IPS DF 4.7 (cell line): ENCODE data around the gene CSTPP1.
"Not testable (repeated sequence)": the region's sequence is repeated elsewhere in the genome, so short reads cannot be mapped to it uniquely, and the experiment has no call there.

ENCODE experiments used
- DNase-seq: peaks from one replicate; pipeline ENCODE4 v3.0.0-alpha.2; 2013; ENCODE audit warnings: low spot score; ENCODE audit errors: extremely low read depth

CSTPP1 gene

DNA sequence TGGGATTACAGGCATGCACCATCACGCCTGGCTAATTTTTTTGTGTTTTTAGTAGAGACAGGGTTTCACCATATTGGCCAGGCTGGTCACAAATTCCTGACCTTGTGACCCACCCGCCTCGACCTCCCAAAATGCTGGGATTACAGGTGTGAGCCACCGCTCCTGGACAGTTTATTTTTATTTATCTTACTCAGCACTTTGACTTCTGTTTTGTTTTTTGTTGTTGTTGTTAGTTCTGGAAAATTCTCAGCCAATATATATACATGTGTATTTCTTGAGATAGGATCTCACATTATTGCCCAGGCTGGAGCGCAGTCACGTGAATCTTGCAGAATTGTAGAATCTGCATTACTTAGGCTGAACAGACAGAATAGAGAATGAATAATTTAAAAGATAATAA lies 107.6 kb downstream of the CSTPP1 start:
- no peak for DNase-seq

DNA sequence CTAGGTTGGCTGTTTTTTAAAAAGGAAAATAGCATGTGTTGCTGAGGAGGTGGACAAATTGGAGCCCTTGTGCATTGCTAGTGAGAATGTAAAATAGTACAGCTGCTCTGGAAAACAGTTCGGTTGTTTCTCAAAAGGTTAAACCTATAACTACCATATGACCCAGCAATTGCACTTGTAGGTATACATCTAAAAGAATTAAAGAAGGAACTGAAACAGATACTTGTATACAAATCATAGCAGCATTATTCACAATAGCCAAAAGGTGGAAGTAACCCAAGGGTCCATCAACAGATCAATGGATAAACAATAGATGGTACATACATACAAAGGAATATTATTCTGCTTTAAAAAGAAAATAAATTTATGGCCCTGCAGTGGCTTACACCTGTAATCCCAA lies 111.4 kb downstream of the CSTPP1 start:
- no peak for DNase-seq

DNA sequence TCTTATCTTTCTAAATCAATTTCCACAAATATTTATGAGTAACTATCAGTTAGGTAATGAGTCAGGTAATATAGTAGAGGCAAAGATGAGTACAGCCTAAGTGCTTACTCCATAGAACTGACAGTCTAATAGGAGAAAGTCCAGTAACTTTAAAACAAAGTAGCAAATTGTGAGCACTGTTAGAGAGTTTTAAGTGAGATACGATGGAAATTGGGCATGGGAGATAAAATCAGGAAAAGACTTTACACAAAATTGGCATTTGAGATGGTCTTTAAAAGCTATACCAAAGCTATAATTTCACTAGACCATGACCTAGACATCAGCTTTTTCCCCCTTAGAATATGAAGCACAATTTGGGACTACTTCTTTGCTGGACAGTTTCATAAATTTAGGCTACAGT lies 113.7 kb downstream of the CSTPP1 start:
- no peak for DNase-seq

DNA sequence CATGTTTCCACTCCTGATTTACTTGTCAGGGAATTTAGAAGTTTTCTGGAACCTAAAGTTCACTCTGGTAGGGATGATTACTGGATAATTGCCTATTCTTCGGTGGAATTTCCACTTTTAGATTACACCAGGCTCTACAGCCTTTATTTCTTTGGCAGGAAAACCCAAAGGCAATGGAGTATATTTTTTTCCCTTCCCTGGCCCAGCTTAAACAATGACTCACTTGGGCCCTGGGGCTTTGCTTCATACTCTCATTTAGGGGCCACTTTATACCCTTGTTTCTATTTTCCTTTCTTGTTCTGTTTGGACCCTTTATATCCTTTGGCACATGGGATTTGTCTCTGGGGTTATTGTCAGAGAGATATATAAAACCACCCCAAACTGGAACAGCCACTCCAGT lies 114.7 kb downstream of the CSTPP1 start:
- DNase-seq, result no peak

DNA sequence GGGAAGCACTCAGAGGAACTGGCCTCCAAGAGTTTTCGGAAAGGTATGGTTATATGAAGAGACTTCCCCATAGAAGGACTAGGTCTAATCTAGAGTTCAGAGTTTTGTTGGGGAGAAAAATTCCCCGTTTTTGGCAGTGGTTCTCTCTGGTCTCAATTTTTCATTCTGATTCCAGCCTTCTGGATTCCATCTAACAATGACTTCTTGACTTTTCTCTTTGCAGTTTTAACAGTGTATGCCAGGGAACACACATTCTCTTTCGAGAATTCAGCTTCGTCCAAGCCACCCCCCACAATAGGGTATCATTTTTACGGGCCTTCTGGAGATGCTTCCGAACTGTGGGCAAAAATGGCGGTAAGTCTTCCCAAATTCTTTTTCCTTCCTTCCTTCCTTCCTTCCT lies 115.6 kb downstream of the CSTPP1 start:
- DNase-seq, result no peak

DNA sequence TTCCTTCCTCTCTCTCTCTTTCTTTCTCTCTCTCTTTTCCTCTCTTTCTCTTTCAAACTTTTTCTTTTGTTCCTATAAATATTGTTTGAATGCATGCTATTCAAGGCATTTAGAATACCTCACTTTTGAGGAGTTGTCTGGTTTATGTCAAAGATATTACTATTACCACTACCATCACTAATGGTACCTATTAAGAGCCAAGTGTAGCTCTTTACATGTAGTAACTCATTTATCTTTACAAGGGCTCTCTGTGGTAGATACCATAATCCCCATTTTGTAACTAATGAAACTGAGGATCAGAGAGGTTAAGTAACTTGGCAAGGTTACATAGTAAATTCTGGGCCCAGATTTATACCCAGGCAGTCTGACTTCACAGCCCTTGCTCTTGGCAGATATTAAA lies 116.0 kb downstream of the CSTPP1 start:
- no peak for DNase-seq

DNA sequence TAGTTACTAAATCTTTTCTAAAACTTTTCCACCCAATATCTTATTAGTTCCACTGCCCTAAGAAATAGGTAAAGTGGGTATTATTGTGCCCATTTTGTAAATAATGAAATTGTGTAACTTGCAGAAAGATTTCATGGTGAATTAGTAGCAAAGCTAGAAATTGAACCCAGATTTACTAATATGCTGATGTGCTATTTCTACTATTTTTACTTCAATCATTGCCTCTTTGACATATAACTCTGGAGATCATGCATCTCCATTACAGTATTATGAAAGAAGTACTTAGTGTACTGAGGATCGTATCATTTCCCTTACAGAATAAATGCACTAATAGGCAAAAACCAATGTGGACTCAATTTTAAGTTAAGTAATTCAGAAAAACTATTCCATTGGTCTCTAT lies 119.0 kb downstream of the CSTPP1 start:
- DNase-seq, result no peak

DNA sequence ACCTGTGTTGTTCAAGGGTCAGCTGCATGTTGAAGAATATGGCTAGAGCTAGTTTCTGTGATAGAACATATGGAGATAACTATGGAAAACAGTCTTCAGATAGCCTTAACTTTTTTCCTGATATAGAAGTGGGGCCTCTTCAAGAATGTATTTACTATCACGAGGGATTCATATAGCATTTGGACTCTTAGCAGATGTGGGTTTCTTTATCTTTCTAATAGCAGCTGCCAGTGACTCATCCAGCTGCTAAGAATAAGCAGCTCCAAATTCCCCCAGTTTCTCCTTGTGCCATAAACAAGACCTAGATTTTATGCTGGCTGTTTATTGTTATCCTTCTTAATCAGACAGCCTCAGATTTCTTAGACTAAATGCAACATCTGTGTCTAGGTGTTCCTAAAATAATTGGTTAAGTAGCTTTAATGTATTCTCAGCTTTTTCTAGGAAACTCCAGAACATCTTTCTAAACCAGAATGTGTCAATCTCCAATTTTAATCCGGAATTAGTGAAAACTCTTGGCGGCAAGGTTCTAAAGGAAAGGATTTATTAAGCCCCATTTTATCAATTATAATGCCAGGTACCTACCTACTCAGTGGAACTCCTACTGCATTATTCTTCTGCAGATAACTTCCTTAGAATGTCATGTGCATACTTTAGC lies 119.8 kb downstream of the CSTPP1 start:
- DNase-seq, result no peak

DNA sequence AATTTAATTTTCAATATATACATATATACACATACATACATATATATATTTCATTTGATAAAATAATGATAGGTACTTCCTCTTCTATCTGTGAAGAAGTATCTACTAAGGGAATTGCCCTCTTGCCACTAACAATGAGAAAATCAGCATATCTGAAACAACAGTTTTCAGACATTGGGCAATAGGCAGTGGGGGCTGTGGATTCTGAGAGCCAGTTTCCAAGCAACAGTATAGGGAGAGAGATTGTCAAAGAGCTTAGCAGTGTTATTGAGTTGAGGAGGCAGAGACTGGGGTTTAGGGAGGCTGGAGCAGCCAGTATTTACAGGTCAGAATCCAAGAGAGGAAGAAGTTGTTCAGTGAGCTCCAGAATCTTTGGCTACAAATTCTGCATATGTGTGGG lies 120.8 kb downstream of the CSTPP1 start:
- DNase-seq, result no peak

DNA sequence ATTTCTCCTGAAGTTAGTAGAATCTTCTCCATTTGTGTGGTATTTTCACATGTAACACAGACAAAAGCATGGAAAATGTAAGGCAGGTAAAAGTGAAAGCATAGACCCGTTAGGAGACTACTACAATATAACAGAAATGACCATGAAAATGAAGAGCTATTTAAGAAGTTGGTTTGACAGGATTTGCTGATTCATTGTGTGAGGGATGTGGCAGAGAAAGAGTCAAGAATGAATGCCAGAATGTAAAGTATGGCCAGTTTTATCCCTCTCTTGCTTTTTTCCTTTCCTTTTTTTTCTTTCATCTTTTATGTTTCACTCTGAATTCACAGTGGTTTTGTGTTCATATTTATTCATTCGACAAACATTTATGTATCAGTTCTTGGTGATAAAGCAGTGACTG lies 124.2 kb downstream of the CSTPP1 start:
- no peak for DNase-seq

DNA sequence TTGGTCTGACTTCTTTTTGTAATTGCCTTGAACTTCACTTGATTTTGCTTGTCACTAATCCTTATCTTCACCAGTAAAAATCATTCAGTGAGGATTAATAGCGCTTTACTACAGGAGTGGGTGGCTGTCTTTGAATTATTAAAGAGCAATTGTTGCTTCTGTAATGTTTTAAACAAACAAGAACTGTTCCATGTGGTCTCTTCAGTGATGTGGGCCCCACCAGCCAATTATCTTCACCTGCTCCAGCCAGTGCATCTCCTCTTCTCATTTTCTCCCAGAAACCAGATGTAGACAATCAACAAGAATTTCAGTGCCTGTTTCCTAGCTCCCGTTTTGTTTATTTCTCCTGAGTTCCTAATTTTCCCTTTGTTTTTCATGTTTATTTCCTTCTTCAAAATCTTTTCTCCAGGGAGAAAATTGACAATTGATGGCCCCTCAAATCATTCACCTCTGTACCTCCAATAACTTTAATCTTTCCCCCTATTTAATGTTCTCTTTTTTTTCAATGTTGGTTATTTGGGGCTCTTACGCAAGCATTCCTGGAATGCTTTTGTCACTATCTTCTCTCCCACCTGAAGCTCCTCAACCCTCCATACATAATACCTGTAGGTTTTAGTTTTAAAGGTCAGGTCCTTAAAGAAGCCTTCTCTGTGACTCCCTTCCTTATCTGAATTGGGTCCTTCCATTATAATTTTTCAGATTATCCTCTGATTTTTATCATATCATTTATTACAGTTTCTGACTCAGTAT lies 125.0 kb downstream of the CSTPP1 start:
- DNase-seq, result no peak

DNA sequence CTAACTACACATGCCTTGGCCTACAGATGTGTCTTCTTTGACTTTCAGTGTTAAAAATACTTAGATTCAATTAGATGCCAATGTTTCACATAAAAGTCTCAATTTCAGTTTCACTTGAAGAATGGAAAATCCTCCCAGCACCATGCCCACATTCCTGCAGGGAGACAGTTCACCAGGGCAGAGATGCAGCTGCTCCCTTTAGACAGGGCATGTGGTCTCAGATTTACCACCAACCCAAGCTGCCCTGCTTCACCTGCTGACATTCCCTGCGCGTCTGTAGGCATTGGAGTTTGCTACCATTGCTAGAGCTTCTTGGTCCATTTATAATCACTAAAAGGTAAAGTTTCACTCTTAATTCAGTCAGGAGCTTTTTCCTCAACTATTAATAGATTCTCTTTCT lies 126.2 kb downstream of the CSTPP1 start:
- no peak for DNase-seq

DNA sequence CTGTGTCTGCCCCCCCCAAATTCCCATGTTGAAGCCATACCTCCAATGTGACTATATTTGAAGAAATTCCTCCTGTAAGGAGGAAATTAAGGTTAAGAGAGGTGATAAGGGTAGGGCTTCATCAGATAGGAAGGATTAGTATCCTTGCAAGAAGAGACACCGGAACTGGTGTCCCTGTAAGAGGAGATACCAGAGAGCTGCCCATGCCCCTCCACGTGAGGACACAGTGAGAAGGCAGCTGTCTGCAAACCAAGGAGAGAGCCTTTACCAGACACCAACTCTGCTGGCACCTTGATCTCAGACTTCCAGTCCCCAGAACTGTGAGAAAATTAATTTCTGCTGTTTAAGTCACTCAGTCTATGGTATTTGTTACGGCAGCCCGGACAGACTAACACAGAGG lies 130.8 kb downstream of the CSTPP1 start:
- no peak for DNase-seq

DNA sequence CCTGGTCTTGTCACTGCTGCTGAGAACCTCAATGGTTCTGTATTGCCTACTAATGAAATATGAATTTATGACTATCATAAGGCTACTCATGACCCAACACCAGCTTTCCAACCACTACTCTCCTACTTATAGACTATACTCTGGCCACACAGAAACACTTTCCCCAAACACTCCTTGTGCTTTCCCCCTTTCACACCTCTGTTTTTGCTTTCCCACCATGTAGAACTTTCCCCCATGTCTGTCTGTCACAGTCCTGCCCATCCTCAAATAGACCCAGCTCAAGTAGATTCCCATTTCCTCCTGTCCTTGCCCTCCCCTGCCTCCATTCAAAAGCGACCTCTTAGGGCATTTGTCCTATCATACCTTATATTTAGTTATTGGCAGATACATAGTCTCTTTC lies 134.2 kb downstream of the CSTPP1 start:
- no peak for DNase-seq

DNA sequence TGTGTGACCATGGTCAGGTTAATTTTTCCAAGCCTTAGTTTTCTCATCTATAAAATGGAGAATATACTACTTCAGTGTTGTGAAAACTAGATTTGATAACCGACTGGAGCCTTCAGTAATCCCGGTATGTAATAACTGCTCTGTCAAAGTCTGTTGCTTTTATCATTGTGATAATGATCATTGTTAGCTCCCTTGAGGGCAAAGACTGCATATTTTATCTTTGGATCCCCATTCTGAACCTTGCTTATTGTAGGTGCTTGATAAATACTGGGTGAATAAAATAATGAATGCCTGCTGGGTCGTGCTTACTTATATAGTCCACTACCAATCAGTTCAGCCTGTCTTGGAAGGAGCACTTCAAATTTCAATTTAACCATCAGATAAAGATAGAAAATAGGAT lies 134.8 kb downstream of the CSTPP1 start:
- DNase-seq, result no peak

DNA sequence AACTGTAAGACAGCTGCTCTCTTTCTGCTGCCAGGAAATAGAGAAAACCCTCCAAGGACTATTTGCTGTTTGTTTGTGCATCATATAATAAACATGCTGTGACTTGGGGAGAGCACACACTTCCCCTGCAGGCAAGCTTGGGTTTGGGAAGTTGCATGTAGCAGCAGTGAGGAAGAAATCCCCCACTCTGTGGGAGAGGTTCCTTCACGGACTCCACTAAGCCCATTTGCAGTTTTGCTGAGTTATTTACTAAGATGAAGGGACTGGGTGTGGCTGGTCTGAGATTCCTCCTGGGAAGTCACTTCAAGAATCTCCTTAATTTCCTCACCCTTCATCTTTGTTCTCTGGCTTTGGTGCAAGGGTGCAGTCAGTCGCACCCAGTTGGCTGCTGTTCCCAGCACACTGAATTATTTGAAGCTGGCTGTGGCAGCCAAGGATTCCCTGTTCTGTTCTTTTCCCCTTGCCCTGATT lies 135.3 kb downstream of the CSTPP1 start:
- no peak for DNase-seq

DNA sequence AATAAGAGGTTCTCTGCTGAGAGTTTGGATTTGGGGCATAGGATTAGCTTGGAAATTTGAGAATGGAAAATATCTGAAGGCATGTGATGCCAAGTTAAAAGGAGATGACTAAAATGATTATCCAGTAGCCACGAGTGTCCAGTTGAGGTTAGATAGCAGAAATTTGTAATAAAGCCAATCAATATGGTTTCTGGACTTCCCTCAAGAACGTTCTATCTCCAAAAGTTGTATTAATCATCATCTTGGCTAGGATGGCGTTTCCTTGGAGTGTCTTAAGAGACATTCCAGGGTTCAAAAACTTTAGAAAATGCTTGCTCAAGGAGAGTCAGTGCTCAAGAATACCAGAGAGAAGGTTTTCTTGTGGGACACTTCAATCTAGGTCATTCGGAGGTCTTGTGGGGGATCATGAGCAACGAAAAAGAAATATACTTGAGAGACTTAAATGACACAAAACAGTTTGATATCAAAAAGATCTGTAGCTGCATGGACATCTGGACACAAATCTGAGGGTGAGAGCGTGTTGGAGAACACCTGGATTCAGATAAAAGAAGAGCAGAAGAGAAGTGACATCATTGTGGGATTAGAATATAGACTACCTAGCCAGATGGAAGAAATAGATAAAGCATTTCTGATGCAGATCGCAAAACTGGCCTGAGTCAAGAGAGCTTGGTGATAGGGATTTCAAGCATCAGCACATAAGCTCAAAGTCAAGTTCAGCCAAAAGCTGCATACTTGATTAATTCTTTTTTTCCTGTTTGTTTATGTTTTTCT lies 142.4 kb downstream of the CSTPP1 start:
- no peak for DNase-seq

DNA sequence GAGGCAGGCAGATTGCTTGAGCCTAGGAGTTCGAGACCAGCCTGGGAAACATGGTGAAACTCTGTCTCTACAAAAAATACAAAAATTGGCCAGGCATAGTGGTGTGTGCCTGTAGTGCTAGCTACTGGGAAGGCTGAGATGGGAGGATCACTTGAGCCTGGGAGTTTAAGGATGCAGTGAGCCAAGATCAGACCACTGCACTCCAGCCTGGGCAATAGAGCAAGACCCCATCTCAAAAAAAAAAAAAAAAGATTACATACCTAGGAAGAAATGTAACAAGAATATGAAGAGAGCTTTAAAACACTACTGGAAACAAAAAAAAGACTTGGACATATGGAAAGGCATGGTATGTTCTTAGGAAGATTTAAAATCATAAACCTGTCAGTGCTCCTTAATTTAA lies 144.2 kb downstream of the CSTPP1 start:
- DNase-seq, result not testable (repeated sequence)

DNA sequence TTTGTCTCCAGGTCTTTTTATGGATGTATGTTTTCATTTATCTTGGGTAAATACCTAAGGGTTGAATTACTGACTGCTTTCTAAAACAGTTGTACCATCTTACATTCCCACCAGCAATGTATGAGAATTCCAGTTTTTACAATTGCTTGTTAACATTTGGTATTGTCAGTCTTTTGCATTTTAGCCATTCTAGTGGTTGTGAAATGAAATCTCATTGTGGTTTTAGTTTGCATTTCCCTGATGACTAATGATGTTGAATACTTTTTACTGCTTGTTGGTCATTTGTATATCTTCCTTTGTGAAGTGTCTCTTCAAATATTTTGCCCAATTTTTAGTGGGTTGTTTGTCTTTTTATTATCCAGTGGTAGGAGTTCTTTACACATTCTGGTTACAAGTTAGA lies 147.4 kb downstream of the CSTPP1 start:
- DNase-seq, result no peak

DNA sequence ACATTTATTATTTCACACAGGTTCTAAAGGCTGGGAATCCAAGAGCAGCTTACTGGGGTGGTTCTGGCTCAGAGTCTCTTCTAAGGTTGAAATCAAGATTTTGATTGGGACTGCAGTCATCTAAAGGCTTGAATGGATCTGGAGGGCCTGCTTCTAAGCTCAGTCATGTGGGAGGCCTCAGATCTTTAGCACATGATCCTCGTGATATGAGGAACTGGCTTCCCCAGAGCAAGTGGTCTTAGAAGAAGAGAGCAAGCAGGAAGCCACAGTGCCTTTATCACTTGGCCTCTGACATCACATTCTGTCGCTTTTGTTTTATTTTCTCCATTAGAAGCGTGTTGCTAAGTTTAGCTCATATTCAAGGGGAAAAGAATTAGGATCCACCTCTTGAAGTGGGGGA lies 151.2 kb downstream of the CSTPP1 start:
- DNase-seq, result no peak

DNA sequence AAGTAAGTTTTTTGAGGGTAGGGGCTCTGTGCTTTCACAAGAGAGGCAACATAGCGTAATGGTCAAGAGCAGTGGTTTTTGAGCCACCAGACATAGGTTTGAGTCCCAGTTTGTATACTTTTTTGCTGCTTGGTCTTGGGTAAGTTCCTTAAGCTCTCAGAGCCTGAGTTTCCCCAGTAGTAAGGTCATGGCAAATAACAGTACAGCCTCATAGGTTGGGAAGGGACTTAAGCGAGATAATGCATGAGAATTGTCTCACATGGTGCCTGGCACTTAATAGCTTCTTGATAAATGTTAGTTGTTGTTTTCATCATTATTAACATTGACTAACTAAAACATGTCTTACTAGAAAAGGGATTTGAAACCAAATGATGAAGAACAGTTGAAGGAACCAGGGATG lies 157.0 kb downstream of the CSTPP1 start:
- no peak for DNase-seq

DNA sequence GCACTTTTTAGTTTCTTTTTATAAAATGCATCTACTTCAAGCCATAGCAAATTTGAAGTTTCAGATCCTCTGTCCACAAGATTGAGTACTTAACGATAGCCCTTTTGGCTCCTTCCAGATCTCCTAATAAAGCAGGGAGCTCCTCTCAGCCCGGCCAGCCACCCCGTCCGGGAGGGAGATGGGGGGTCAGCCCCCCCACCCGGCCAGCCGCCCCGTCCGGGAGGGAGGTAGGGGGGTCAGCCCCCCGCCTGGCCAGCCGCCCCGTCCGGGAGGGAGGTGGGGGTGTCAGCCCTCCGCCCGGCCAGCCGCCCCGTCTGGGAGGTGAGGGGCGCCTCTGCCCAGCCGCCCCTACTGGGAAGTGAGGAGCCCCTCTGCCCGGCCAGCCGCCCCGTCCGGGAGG lies 160.3 kb downstream of the CSTPP1 start:
- not testable (repeated sequence) for DNase-seq
